Non-pigmented ciliary epithelial cell (primary cell): Measurements from ENCODE around the gene UBR1.
"Not testable (repeated sequence)": the region's sequence is repeated elsewhere in the genome, so short reads cannot be mapped to it uniquely, and the experiment has no call there.

Experiments
- DNase-seq: peaks from one replicate; pipeline ENCODE4 v3.0.0-alpha.2; 2010; ENCODE audit warnings: low read depth

The UBR1 gene

GRCh38 chr15:43105778-43106485 is at the start of gene UBR1:
Gene UBR1 (minus strand): TSS chr15:43106038. CDS start chr15:43106022, 16 bp downstream.
- DNase-seq: no peak

GRCh38 chr15:43153269-43153668 is 47.4 kb upstream of the UBR1 start:
- no peak for DNase-seq

GRCh38 chr15:43151688-43152087 is 45.9 kb upstream of the UBR1 start:
- DNase-seq: no peak

- DNase-seq: peak; percentile 99
These were observed 44.5 kb upstream of the UBR1 start for GRCh38 chr15:43150191-43150929.

- DNase-seq: no peak
These were observed 40.3 kb upstream of the UBR1 start for GRCh38 chr15:43146184-43146583.

- no peak for DNase-seq
These were observed 38.7 kb upstream of the UBR1 start for GRCh38 chr15:43144512-43144911.

- no peak for DNase-seq
These were observed 37.5 kb upstream of the UBR1 start for GRCh38 chr15:43143203-43143941.

GRCh38 chr15:43135351-43135750 is 29.5 kb upstream of the UBR1 start:
- no peak for DNase-seq

- no peak for DNase-seq
These were observed 28.4 kb upstream of the UBR1 start for GRCh38 chr15:43134157-43134635.

GRCh38 chr15:43133430-43134156 is 27.8 kb upstream of the UBR1 start, which contains the start of gene TMEM62:
Gene TMEM62 (plus strand): TSS chr15:43133586. CDS start chr15:43133803, 217 bp downstream.
- DNase-seq: no peak

- DNase-seq: no peak
These were observed 27.1 kb upstream of the UBR1 start for GRCh38 chr15:43132830-43133429.

- DNase-seq: no peak
These were observed 23.1 kb upstream of the UBR1 start for GRCh38 chr15:43128980-43129335.

- not testable (repeated sequence) for DNase-seq
These were observed 22.5 kb upstream of the UBR1 start for GRCh38 chr15:43128174-43128979.

GRCh38 chr15:43127752-43128151 is 21.9 kb upstream of the UBR1 start:
- no peak for DNase-seq

GRCh38 chr15:43126356-43126755 is 20.5 kb upstream of the UBR1 start:
- DNase-seq: no peak

GRCh38 chr15:43125100-43125661 is 19.3 kb upstream of the UBR1 start:
- DNase-seq: no peak

- DNase-seq: no peak
These were observed 16.0 kb upstream of the UBR1 start for GRCh38 chr15:43121863-43122262.

- no peak for DNase-seq
These were observed 13.0 kb upstream of the UBR1 start for GRCh38 chr15:43118829-43119228.

GRCh38 chr15:43118286-43118685 is 12.4 kb upstream of the UBR1 start:
- no peak for DNase-seq

- DNase-seq: no peak
These were observed 5.5 kb upstream of the UBR1 start for GRCh38 chr15:43111354-43111753.
